CD14-positive monocyte (primary cell): Measurements from ENCODE around the gene SIPA1L2. TPM values are rescaled to one million over a fixed set of nuclear protein-coding genes. Genes with fewer than 3 reads are reported as not detected.

Source experiments
- DNase-seq, 3 donors: peaks; one replicate each; pipeline ENCODE4 v3.0.0-alpha.2; 2011 to 2022
- H2AFZ ChIP-seq: 2 replicates; pipeline ENCODE4 v1.6.0; 2012; ENCODE audit warnings: mild to moderate bottlenecking, low read depth, low read length, inconsistent platforms; ENCODE audit not compliant: insufficient read depth, poor library complexity, severe bottlenecking
- H3K27ac ChIP-seq, 2 donors: 1 replicate in 1 of 2; 2 replicates in 1 of 2; pipeline ENCODE4 v1.5.1; 2012 to 2013; ENCODE audit warnings: low read length in 2 of 2, control low read depth in 1 of 2, inconsistent platforms in 1 of 2, low read depth in 1 of 2, mild to moderate bottlenecking in 1 of 2
- H3K27me3 ChIP-seq, 2 donors: one replicate each; pipeline versions ENCODE4 v1.6.0 to v1.6.1; 2011 to 2013; ENCODE audit warnings: low read length in 2 of 2; ENCODE audit not compliant: control insufficient read depth in 2 of 2, insufficient read depth in 2 of 2
- H3K36me3 ChIP-seq, 2 donors: replicated peaks in 1 of 2; 1 replicate in 1 of 2; 2 replicates in 1 of 2; pipeline versions ENCODE4 v1.5.1 to v1.6.1; 2012 to 2013; ENCODE audit warnings: low read length in 2 of 2, control low read depth in 1 of 2, inconsistent platforms in 1 of 2, mild to moderate bottlenecking in 1 of 2; ENCODE audit not compliant: insufficient read depth in 2 of 2, control insufficient read depth in 1 of 2
- H3K4me1 ChIP-seq, 2 donors: 1 replicate in 1 of 2; 2 replicates in 1 of 2; pipeline versions ENCODE4 v1.5.1 to v1.6.1; 2012 to 2013; ENCODE audit warnings: low read length in 2 of 2, control low read depth in 1 of 2, inconsistent platforms in 1 of 2, mild to moderate bottlenecking in 1 of 2, moderate library complexity in 1 of 2; ENCODE audit not compliant: insufficient read depth in 2 of 2, control insufficient read depth in 1 of 2
- H3K4me2 ChIP-seq: replicated peaks from 2 replicates; pipeline ENCODE3; 2012; ENCODE audit warnings: low read length, moderate library complexity, mild to moderate bottlenecking; ENCODE audit not compliant: poor library complexity, severe bottlenecking; ENCODE audit errors: extremely low read depth
- H3K4me3 ChIP-seq, 3 experiments: fragments of 200-600 bp in 1 of 3; sonication (generic) in 1 of 3; replicated peaks in 1 of 3; 1 replicate in 2 of 3; 2 replicates in 1 of 3; pipeline ENCODE4 v1.5.1; 2011 to 2013; ENCODE audit warnings: low read length in 3 of 3, mild to moderate bottlenecking in 3 of 3, control low read depth in 2 of 3, low read depth in 2 of 3, inconsistent platforms in 1 of 3, moderate library complexity in 1 of 3
- H3K79me2 ChIP-seq: 2 replicates; pipeline ENCODE4 v1.6.0; 2012; ENCODE audit warnings: mild to moderate bottlenecking, control low read depth, inconsistent platforms, low read length, moderate library complexity; ENCODE audit not compliant: insufficient read depth
- H3K9ac ChIP-seq: 2 replicates; pipeline ENCODE4 v1.6.0; 2017; ENCODE audit warnings: low read length, mild to moderate bottlenecking; ENCODE audit not compliant: insufficient read depth, poor library complexity, severe bottlenecking
- H3K9me3 ChIP-seq, 2 donors: replicated peaks in 1 of 2; 1 replicate in 1 of 2; 2 replicates in 1 of 2; pipeline versions ENCODE4 v1.5.1 to v1.6.1; 2012 to 2013; ENCODE audit warnings: low read length in 2 of 2, control low read depth in 1 of 2; ENCODE audit not compliant: control insufficient read depth in 1 of 2, insufficient read depth in 1 of 2
- H4K20me1 ChIP-seq: 2 replicates; pipeline ENCODE4 v1.6.0; 2012; ENCODE audit warnings: mild to moderate bottlenecking, low read length, control low read depth, moderate library complexity; ENCODE audit not compliant: insufficient read depth
- H3K27ac Mint-ChIP-seq, 7 donors: one replicate each; pipeline ENCODE4 v1.8.0; 2020; ENCODE audit warnings: mild to moderate bottlenecking in 7 of 7, mixed read lengths in 7 of 7, moderate library complexity in 6 of 7, inconsistent platforms in 2 of 7
- H3K27me3 Mint-ChIP-seq, 3 donors: one replicate each; pipeline ENCODE4 v1.8.0; 2021 to 2022; ENCODE audit warnings: low read depth in 3 of 3, mild to moderate bottlenecking in 3 of 3, mixed read lengths in 3 of 3, moderate library complexity in 3 of 3, inconsistent platforms in 1 of 3
- H3K36me3 Mint-ChIP-seq, 2 donors: one replicate each; pipeline ENCODE4 v1.8.0; 2020; ENCODE audit warnings: mixed read lengths in 2 of 2, inconsistent platforms in 1 of 2, mild to moderate bottlenecking in 1 of 2
- H3K4me1 Mint-ChIP-seq: one replicate; pipeline ENCODE4 v1.8.0; 2020; ENCODE audit warnings: mild to moderate bottlenecking, mixed read lengths
- H3K4me3 Mint-ChIP-seq, 2 donors: one replicate each; pipeline ENCODE4 v1.8.0; 2020; ENCODE audit warnings: mild to moderate bottlenecking in 2 of 2, mixed read lengths in 2 of 2, moderate library complexity in 1 of 2
- H3K9me3 Mint-ChIP-seq, 7 donors: one replicate each; pipeline ENCODE4 v1.8.0; 2020 to 2022; ENCODE audit warnings: mixed read lengths in 7 of 7, mild to moderate bottlenecking in 6 of 7, moderate library complexity in 6 of 7, inconsistent platforms in 2 of 7
- CTCF ChIP-seq: fragments of 200-600 bp; IDR thresholded peaks from one replicate; pipeline ENCODE4 v1.8.0; 2022; ENCODE audit warnings: antibody characterized with exemption, mild to moderate bottlenecking
- WGBS: methylation state at CpG from one replicate; pipeline ENCODE4 v1.1.5; 2013; ENCODE audit warnings: missing lambda C conversion rate; ENCODE audit not compliant: insufficient coverage; 5-methylcytosine and 5-hydroxymethylcytosine counted together
- intact Hi-C, 2 donors: fragments of 100-400 bp; cut with micrococcal nuclease; formaldehyde crosslinking; loops; one replicate each; pipeline versions ENCODE4 v1.15.0 to v1.15.1; 2023
- polyA plus RNA-seq, 3 donors: library from polyadenylated mRNA; depleted of rRNA in 1 of 3; unstranded in 2 of 3; stranded (reverse) in 1 of 3; fragments of 300-500 nt in 2 of 3; fragments of >200 nt in 1 of 3; fragmentation: Illumina TruSeq in 2 of 3; gene quantifications; 1 replicate in 2 of 3; 2 replicates in 1 of 3; pipeline ENCODE4 v1.2.3, GENCODE V29; 2012 to 2021

Gene SIPA1L2
- polyA plus RNA-seq, 3 donors, result 0.64 to 6.8 (median 1.3) TPM

- Histone ChIP-seq H3K9ac (no peak overlapping the region), H2AFZ (no peak overlapping the region), H3K27me3 (no peaks in the 10 kb centered on the region), H3K4me2 (no peak overlapping the region), H3K27ac (no peak overlapping the region), H4K20me1 (no peaks in the 10 kb centered on the region), H3K36me3 (no peaks in the 10 kb centered on the region), H3K4me3 (no peak overlapping the region), H3K4me1 (no peaks in the 10 kb centered on the region), H3K79me2 (no peaks in the 10 kb centered on the region), H3K9me3 (no peaks in the 10 kb centered on the region)
- WGBS, result no CpG with 5 or more reads among the region's 3 CpGs
- Mint-ChIP-seq H3K4me3 (no peak overlapping the region), H3K27me3 (peaks cover 0 to 2% (median 0%) of the 10 kb centered on the region in 3 donors), H3K27ac (no peak overlapping the region), H3K4me1 (peaks cover 9% of the 10 kb centered on the region), H3K36me3 (no peaks in the 10 kb centered on the region), H3K9me3 (peaks cover 0 to 3% (median 0%) of the 10 kb centered on the region in 7 donors)
- no peak for TF ChIP-seq CTCF
- intact Hi-C loops, result no loop called here
- no peak for DNase-seq
Measured at GRCh38 chr1:232664844-232665777, 35.2 kb upstream of the SIPA1L2 start.

GRCh38 chr1:232662910-232663309 is 33.0 kb upstream of the SIPA1L2 start:
- WGBS, result 68% methylated on average over 3 of the region's 7 CpGs
- DNase-seq, result no peak
- Histone ChIP-seq H3K36me3 (no peaks in the 10 kb centered on the region), H3K4me3 (no peak overlapping the region), H4K20me1 (no peaks in the 10 kb centered on the region), H3K9me3 (no peaks in the 10 kb centered on the region), H2AFZ (no peak overlapping the region), H3K27ac (no peak overlapping the region), H3K4me2 (no peak overlapping the region), H3K79me2 (no peaks in the 10 kb centered on the region), H3K4me1 (peaks cover 0 to under 1% of the 10 kb centered on the region in 2 donors), H3K9ac (no peak overlapping the region), H3K27me3 (no peaks in the 10 kb centered on the region)
- no peak overlapping the region for H3K4me3 Mint-ChIP-seq
- no peak for TF ChIP-seq CTCF
- peaks cover 13% of the 10 kb centered on the region for H3K4me1 Mint-ChIP-seq
- H3K36me3 Mint-ChIP-seq, result no peaks in the 10 kb centered on the region
- H3K27me3 Mint-ChIP-seq, result peaks cover 0 to 2% (median 0%) of the 10 kb centered on the region in 3 donors
- no peak overlapping the region for H3K27ac Mint-ChIP-seq
- intact Hi-C loops, result no loop called here
- H3K9me3 Mint-ChIP-seq, result peaks cover 0 to 3% (median 0%) of the 10 kb centered on the region in 7 donors
